ENCODE results near the gene ZNF789. TPM values are rescaled to one million over a fixed set of nuclear protein-coding genes. Genes with fewer than 3 reads are reported as not detected.
A peak's percentile ranks its signal among the peaks of the same experiment; 100 is the strongest.

Gene ZNF789
- total RNA-seq, 1 donor from 2014 or later: 14.0 TPM

DNA sequence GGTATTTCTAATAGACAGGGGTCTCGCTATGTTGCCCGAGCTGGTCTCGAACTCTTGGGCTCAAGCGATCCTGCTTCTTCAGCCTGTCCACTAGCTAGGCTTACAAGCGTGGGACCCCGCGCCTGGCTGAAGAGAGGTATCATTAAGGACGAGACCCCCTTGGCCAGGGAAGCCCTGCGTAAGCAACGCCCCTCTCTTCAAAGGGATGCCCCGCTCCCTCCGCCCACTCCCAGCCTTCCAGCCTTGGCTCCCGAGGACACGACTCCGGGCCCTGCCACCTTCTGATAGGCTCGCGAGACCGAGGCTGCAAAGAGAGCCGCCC, 31.6 kb downstream of the ZNF789 start:
- DNase-seq (ENCODE audit: low read depth): no peak

DNA sequence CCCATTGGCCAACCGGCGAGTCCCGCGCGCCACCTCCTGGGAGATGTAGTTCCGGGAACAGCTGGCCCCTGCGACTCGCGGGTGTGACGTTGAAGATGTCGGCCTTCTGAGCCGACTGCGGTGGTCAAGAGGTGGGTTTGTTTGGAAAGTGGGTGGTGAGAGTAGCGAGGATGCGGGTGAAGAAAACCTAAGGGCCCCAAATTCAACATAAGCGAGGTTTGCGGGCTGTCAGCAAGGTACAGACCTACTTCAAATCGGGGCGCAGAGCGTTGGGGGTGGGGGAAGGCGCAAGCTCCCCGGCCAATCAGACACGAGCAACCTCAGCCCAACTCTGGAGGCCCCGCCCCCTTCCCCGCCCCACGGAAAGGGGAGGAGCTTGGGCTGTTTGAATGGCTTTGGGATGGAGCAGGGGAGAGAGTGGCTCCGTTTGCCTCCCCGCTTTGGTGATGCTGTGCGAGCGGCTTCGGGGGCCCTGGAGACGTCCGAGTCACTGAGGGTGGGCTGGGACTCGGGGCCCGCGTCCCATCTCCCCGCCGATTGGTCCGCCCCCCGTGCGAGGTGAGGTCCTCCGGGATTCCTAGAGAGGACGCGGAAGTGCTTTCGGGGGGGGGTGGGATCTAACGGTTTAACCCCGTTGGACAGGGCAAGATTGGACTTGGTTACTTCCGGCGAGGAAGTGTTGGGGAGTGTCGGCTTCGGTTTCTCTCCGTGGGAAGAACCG, 32.1 kb downstream of the ZNF789 start, which contains the start of gene ZKSCAN5:
TSS of gene ZKSCAN5 (plus strand) at position 60 of the 721 bp plus-strand sequence. CDS start 1,383 bp downstream, outside the sequence.
- peak; percentile 99 for DNase-seq (ENCODE audit: low read depth)

DNA sequence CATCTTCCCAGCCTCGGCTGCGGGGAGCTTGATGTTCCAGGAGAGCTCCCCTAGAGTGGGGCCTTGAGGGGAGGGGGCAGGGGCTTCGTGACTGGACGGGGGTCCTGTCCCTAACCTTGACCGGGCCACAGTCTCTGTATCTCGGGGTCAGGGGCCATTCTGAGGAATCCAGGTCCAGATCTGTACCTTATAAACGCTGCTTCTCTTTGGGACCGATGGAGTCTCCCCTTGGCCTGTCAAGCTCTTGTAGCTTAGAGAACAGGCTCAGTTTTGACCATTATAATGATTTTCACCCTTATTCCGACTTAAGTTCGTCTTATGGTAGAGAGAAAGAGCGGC, 32.6 kb downstream of the ZNF789 start:
- no peak for DNase-seq (ENCODE audit: low read depth)

DNA sequence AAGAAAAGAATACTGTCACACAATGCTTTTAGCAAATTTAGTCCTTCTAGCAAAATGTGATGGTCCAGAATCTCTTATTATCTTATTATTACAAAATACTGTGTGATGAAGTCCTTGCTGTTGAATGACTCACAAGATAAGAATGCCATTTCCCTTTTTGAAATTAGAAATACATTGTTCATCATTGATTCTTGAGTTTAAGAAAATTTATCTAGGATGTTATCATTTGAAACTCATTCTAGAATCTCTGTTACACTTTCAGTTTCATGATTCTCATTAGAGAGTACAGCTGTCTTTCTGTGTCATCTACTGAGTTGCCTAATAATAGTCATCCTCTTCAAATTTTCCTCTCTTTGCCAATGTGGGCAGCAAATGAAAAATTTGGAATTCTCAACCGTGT, 41.4 kb downstream of the ZNF789 start:
- peak; percentile 44 for DNase-seq (ENCODE audit: low read depth)

DNA sequence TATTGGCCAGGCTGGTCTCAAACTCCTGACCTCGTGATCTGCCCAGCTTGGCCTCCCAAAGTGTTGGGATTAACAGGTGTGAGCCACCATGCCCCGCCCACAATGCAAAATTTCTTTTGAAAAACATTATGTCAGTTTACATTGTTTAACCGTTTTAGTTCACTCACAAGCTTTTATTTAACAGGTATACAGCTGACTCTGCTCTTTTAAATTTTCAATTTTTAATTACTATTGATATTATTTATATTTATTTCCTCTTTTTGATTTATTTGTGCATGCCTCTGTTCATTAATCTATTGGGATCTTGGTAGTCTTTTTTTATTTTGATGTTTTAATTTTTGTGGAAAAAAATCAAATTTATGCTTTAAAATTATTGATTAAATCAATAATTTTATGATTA, 48.7 kb downstream of the ZNF789 start:
- no peak for DNase-seq (ENCODE audit: low read depth)

DNA sequence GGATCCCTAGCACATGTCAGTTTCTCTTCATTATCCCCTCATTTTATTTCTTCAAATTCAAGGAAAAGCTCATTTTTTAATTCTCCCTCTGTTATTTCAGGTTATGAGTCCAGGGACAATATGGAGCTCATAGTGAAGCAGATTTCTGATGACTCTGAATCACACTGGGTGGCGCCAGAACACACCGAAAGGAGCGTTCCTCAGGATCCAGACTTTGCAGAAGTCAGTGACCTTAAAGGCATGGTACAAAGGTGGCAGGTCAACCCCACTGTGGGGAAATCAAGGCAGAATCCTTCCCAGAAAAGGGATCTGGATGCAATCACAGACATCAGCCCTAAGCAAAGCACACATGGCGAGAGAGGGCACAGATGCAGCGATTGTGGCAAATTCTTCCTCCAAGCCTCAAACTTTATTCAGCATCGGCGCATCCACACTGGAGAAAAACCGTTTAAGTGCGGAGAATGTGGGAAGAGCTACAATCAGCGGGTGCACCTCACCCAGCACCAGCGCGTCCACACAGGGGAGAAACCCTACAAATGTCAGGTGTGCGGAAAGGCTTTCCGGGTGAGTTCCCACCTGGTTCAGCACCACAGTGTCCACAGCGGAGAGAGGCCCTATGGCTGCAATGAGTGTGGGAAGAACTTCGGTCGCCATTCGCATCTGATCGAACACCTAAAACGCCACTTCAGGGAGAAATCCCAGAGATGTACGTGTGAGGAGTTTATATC, 53.2 kb downstream of the ZNF789 start:
- peak; percentile 26 for DNase-seq (ENCODE audit: low read depth)

DNA sequence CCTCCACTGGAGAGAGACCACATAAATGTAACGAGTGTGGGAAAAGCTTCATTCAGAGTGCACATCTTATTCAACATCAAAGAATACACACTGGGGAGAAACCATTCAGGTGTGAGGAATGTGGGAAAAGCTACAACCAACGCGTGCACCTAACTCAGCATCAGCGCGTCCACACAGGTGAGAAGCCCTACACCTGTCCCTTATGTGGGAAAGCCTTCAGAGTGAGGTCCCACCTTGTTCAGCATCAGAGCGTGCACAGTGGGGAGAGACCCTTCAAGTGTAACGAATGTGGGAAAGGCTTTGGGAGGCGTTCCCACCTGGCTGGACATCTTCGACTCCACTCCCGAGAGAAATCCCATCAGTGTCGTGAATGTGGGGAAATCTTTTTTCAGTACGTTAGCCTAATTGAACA, 58.7 kb downstream of the ZNF789 start:
- DNase-seq (ENCODE audit: low read depth): no peak

DNA sequence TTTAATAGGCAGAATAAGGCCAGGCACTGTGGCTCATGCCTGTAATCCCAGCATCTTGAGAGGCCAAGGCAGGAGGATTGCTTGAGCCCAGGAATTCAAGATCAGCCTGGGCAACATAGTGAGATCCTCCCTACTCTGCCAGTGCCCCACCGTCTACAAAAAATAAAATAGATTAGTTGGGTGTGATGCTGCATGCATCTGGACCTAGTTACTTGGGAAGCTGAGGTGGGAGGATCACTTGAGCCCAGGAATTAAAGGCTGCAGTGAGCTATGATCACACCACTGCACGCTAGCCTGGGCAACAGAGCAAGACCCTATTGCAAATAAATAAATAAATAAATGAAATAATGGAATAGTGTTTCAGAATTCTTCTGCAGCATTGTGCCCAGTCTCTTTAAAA, 63.0 kb downstream of the ZNF789 start:
- DNase-seq (ENCODE audit: low read depth): no peak

Other genes starting within 250 kb of the ZNF789 start
- not detected in 2 replicates for gene MYH16, start 200.1 kb upstream of the ZNF789 start, total RNA-seq
- 89.4 and 116 TPM in 2 replicates for gene ARPC1A, start 147.0 kb upstream of the ZNF789 start, total RNA-seq
- 89.6 and 104 TPM in 2 replicates for gene ARPC1B, start 98.2 kb upstream of the ZNF789 start, total RNA-seq
- 208 and 220 TPM in 2 replicates for gene PDAP1, start 64.3 kb upstream of the ZNF789 start, total RNA-seq
- gene BUD31, start 63.9 kb upstream of the ZNF789 start, total RNA-seq: 87.1 and 92.2 TPM in 2 replicates
- gene PTCD1, start 34.1 kb upstream of the ZNF789 start, total RNA-seq: 11.4 and 12.3 TPM in 2 replicates
- 83.1 and 103 TPM in 2 replicates for gene CPSF4, start 33.9 kb upstream of the ZNF789 start, total RNA-seq
- 2,488 and 4,699 TPM in 2 replicates for gene ATP5MF, start 6.7 kb upstream of the ZNF789 start, total RNA-seq
- gene ZNF394, start 27.4 kb downstream of the ZNF789 start, total RNA-seq: 17.5 and 19.5 TPM in 2 replicates
- gene ZKSCAN5, start 31.8 kb downstream of the ZNF789 start, total RNA-seq: 18.5 and 21.9 TPM in 2 replicates
- gene FAM200A, start 79.2 kb downstream of the ZNF789 start, total RNA-seq: 14.1 and 15.6 TPM in 2 replicates
- 105 and 110 TPM in 2 replicates for gene ZNF655, start 85.8 kb downstream of the ZNF789 start, total RNA-seq
- gene TMEM225B, start 125.4 kb downstream of the ZNF789 start, total RNA-seq: 1.2 and 1.4 TPM in 2 replicates
- gene ZSCAN25, start 144.1 kb downstream of the ZNF789 start, total RNA-seq: 11.2 and 13.7 TPM in 2 replicates
- gene CYP3A5, start 207.1 kb downstream of the ZNF789 start, total RNA-seq: not detected in 2 replicates

Measured in myocyte (in vitro differentiated cells).